Liver (tissue), 9 donors: ENCODE measurements around the gene PCDH15. TPM values are rescaled to one million over a fixed set of nuclear protein-coding genes. Genes with fewer than 3 reads are reported as not detected.

Source experiments
- DNase-seq: peaks from one replicate; pipeline ENCODE4 v3.0.0-alpha.2; 2017; ENCODE audit warnings: low spot score
- H3K27ac ChIP-seq, 2 donors: one replicate each; pipeline ENCODE4 v1.7.0; 2013; ENCODE audit warnings: inconsistent platforms in 2 of 2, low read length in 2 of 2, control low read depth in 1 of 2, low read depth in 1 of 2, mild to moderate bottlenecking in 1 of 2
- H3K27me3 ChIP-seq, 4 donors: one replicate each; pipeline versions ENCODE4 v1.6.1 to v1.7.0; 2013; ENCODE audit warnings: low read length in 3 of 4, inconsistent platforms in 1 of 4, mild to moderate bottlenecking in 1 of 4, moderate library complexity in 1 of 4; ENCODE audit not compliant: control insufficient read depth in 4 of 4, insufficient read depth in 4 of 4
- H3K36me3 ChIP-seq, 4 donors: one replicate each; pipeline versions ENCODE4 v1.6.1 to v1.7.0; 2013; ENCODE audit warnings: low read length in 3 of 4, mild to moderate bottlenecking in 3 of 4, low read depth in 1 of 4, moderate library complexity in 1 of 4; ENCODE audit not compliant: control insufficient read depth in 4 of 4, insufficient read depth in 3 of 4
- H3K4me1 ChIP-seq, 4 donors: one replicate each; pipeline versions ENCODE4 v1.6.1 to v1.7.0; 2013; ENCODE audit warnings: low read length in 3 of 4, mild to moderate bottlenecking in 3 of 4, moderate library complexity in 1 of 4; ENCODE audit not compliant: control insufficient read depth in 4 of 4, insufficient read depth in 4 of 4
- H3K4me3 ChIP-seq, 3 donors: one replicate each; pipeline versions ENCODE4 v1.6.1 to v1.7.0; 2013; ENCODE audit warnings: low read length in 3 of 3, control low read depth in 1 of 3, low read depth in 1 of 3, mild to moderate bottlenecking in 1 of 3
- H3K9ac ChIP-seq, 2 donors: one replicate each; pipeline ENCODE4 v1.7.0; 2013; ENCODE audit warnings: low read length in 2 of 2, mild to moderate bottlenecking in 2 of 2, moderate library complexity in 2 of 2, control low read depth in 1 of 2, low read depth in 1 of 2
- H3K9me3 ChIP-seq, 4 donors: one replicate each; pipeline versions ENCODE4 v1.6.1 to v1.7.0; 2013; ENCODE audit warnings: low read length in 3 of 4; ENCODE audit not compliant: control insufficient read depth in 4 of 4
- EGR1 ChIP-seq, 2 donors: IDR thresholded peaks; 2 replicates each; pipeline ENCODE4 v1.6.1; 2016 to 2018; ENCODE audit warnings: antibody characterized with exemption in 2 of 2, low read depth in 2 of 2
- FOXA1 ChIP-seq: IDR thresholded peaks from 2 replicates; pipeline ENCODE4 v1.6.1; 2016; ENCODE audit warnings: antibody characterized with exemption
- FOXA2 ChIP-seq: IDR thresholded peaks from 2 replicates; pipeline ENCODE4 v1.6.1; 2016; ENCODE audit warnings: antibody characterized with exemption
- HNF4G ChIP-seq: IDR thresholded peaks from 2 replicates; pipeline ENCODE4 v1.6.1; 2016; ENCODE audit warnings: antibody characterized with exemption
- JUND ChIP-seq, 2 donors: IDR thresholded peaks; 2 replicates each; pipeline ENCODE4 v1.6.1; 2016; ENCODE audit warnings: antibody characterized with exemption in 2 of 2
- NR2F2 ChIP-seq: IDR thresholded peaks from 2 replicates; pipeline ENCODE4 v1.6.1; 2016; ENCODE audit warnings: antibody characterized with exemption
- RAD21 ChIP-seq, 2 donors: IDR thresholded peaks; 2 replicates each; pipeline ENCODE4 v1.6.1; 2016; ENCODE audit warnings: antibody characterized with exemption in 2 of 2, mild to moderate bottlenecking in 2 of 2
- RXRA ChIP-seq, 2 donors: IDR thresholded peaks; 2 replicates each; pipeline ENCODE4 v1.6.1; 2017 to 2018; ENCODE audit warnings: antibody characterized with exemption in 2 of 2, mild to moderate bottlenecking in 1 of 2
- SP1 ChIP-seq: IDR thresholded peaks from 2 replicates; pipeline ENCODE4 v1.6.1; 2018; ENCODE audit warnings: antibody characterized with exemption, mild to moderate bottlenecking
- YY1 ChIP-seq: IDR thresholded peaks from 2 replicates; pipeline ENCODE4 v1.6.1; 2016; ENCODE audit warnings: antibody characterized with exemption, mild to moderate bottlenecking
- WGBS: extraction: QIAGEN DNeasy Blood & Tissue Kit; methylation state at CpG from one replicate; pipeline ENCODE4 v1.1.7; 2013; 5-methylcytosine and 5-hydroxymethylcytosine counted together
- polyA plus RNA-seq, 2 donors: library from polyadenylated mRNA; stranded (reverse) in 1 of 2; unstranded in 1 of 2; fragments of 200-250 nt in 1 of 2; fragments of >200 nt in 1 of 2; fragmentation: Nextera tagmentation in 1 of 2; extraction: Ambion mirVana in 1 of 2; gene quantifications; one replicate each; pipeline versions ENCODE4 v1.2.1 to v1.2.3, GENCODE V29; 2013 to 2015
- total RNA-seq, 2 donors: library from RNA; depleted of rRNA; stranded (reverse); fragments of >200 nt; gene quantifications; one replicate each; pipeline ENCODE4 v1.2.3, GENCODE V29; 2014
- TF ChIP-seq, protein P1 (sequence below): IDR thresholded peaks from 2 replicates; pipeline ENCODE4 v1.6.1; 2016; ENCODE audit warnings: antibody characterized with exemption
- donor health status: healthy.
- donor health status: healthy.
- donor health status: healthy.
- donor health status: healthy.
- donor health status: healthy.

PCDH15 gene
- total and polyA plus RNA-seq, 4 donors: 0.05 TPM; not detected in 3

DNA sequence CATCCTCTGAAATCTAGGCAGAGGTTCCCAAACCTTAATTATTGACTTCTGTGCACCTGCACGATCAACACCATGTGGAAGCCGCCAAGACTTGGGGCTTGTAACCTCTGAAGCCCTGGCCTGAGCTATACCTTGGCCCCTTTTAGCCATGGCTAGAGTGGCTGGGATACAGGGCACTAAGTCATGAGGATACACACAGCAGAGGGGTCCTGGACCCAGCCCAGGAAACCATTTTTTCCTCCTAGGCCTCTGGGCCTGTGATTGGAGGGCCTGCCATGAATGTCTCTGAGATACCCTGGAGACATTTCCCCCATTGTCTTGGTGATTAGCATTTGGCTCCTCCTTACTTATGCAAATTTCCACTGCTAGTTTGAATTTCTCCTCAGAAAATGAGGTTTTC is 743.7 kb downstream of the PCDH15 start:
- WGBS: 94% methylated on average over 2 of the region's 2 CpGs
- H3K27me3 ChIP-seq: no peaks in the 10 kb centered on the region
- no peak for DNase-seq
- H3K9ac ChIP-seq: no peak overlapping the region
- H3K4me3 ChIP-seq: no peak overlapping the region
- peaks cover 0 to 1% (median 0%) of the 10 kb centered on the region in 4 donors for H3K4me1 ChIP-seq
- H3K9me3 ChIP-seq: no peaks in the 10 kb centered on the region
- H3K36me3 ChIP-seq: no peaks in the 10 kb centered on the region
- H3K27ac ChIP-seq: no peak overlapping the region
- TF ChIP-seq RAD21 (IDR thresholded peaks at IDR 0.05) (no peak), EGR1 (IDR thresholded peaks at IDR 0.05; ENCODE audit: low read depth in 2 of 2) (no peak), NR2F2 (no peak), FOXA1 (no peak)

DNA sequence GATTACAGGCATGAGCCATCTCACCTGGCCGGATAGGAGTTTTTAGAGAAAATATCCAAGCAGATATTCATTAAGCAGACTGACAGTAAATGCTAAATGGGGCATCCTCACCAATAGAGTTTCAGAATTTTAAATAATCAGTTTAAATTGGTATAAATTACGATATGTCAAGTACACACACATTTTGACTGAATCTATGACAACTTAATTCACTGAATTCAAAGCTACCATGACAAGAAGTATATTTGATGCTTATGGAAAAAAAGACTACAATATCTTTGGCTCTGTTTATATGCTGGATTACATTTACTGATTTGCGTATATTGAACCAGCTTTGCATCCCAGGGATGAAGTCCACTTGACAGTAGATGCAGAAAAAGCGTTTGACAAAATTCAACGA is 774.7 kb downstream of the PCDH15 start:
- DNase-seq: no peak
- Histone ChIP-seq H3K4me3 (no peak overlapping the region), H3K9me3 (no peaks in the 10 kb centered on the region), H3K9ac (no peak overlapping the region), H3K27ac (no peak overlapping the region), H3K27me3 (no peaks in the 10 kb centered on the region), H3K36me3 (no peaks in the 10 kb centered on the region), H3K4me1 (no peaks in the 10 kb centered on the region)
- WGBS: 83% methylated on average over 5 of the region's 5 CpGs
- TF ChIP-seq YY1 (no peak), FOXA1 (no peak)

DNA sequence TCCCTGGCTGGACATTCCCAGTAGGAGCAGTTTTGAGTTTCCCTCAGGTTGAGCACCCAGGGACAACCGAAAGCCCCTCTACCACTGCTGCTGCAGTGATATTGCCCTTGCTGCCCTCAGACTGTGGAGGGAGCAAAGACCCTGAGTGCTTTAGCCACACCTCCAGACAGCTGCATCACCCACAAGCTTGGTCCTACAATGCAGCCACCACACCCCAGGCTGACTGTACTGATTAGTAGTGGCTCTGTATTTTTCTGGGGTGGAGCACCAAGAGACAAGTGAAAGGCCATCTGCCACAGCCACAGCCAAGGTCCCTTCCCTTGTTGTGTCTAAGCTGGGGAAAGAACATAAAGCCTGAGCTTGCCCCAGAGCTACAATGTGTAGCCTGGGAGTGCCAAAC is 789.9 kb downstream of the PCDH15 start:
- WGBS: 92% methylated on average over 1 of the region's 1 CpG
- no peaks in the 10 kb centered on the region for H3K9me3 ChIP-seq
- H3K4me3 ChIP-seq: no peak overlapping the region
- no peak overlapping the region for H3K27ac ChIP-seq
- H3K4me1 ChIP-seq: no peaks in the 10 kb centered on the region
- H3K27me3 ChIP-seq: no peaks in the 10 kb centered on the region
- no peak overlapping the region for H3K9ac ChIP-seq
- no peaks in the 10 kb centered on the region for H3K36me3 ChIP-seq
- no peak for TF ChIP-seq SP1
- TF ChIP-seq YY1: no peak
- TF ChIP-seq RXRA (IDR thresholded peaks at IDR 0.05): no peak
- no peak for DNase-seq

DNA sequence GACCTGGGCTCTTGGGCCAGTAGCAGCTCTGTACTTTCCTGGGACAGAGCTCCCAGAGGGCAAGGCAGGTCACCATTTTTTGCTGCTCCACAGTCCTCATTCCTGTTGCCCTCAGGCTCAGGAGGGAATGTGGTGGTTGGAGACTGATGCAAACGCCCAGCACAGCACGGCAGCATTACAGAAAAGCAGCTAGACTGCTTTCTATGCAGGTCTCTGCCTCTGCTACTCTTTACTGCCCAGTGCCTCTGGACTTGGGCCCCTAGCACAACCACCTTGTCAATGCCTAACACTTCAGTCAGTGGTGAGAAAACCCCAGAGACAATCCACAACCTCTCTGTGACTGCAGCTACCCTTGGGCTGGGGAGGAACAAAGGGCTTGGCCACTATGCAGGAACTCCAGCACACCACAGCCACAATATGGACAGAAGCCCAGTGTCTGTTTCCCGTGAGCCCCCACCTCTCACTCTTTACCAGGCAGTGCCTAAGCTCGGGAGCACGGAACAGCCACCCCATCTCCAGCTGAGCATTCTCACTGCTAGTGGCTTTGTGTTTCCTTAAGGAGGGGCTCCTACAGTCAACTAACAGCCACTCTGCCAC is 790.6 kb downstream of the PCDH15 start:
- H3K36me3 ChIP-seq: no peaks in the 10 kb centered on the region
- no peaks in the 10 kb centered on the region for H3K9me3 ChIP-seq
- no peak overlapping the region for H3K9ac ChIP-seq
- no peaks in the 10 kb centered on the region for H3K4me1 ChIP-seq
- H3K27me3 ChIP-seq: no peaks in the 10 kb centered on the region
- no peak overlapping the region for H3K27ac ChIP-seq
- WGBS: 83% methylated on average over 5 of the region's 5 CpGs
- DNase-seq: no peak
- no peak for TF ChIP-seq HNF4G
- no peak for TF ChIP-seq FOXA2
- no peak for TF ChIP-seq SP1
- TF ChIP-seq FOXA1: no peak
- TF ChIP-seq, protein P1, sequence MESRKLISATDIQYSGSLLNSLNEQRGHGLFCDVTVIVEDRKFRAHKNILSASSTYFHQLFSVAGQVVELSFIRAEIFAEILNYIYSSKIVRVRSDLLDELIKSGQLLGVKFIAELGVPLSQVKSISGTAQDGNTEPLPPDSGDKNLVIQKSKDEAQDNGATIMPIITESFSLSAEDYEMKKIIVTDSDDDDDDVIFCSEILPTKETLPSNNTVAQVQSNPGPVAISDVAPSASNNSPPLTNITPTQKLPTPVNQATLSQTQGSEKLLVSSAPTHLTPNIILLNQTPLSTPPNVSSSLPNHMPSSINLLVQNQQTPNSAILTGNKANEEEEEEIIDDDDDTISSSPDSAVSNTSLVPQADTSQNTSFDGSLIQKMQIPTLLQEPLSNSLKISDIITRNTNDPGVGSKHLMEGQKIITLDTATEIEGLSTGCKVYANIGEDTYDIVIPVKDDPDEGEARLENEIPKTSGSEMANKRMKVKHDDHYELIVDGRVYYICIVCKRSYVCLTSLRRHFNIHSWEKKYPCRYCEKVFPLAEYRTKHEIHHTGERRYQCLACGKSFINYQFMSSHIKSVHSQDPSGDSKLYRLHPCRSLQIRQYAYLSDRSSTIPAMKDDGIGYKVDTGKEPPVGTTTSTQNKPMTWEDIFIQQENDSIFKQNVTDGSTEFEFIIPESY: no peak
- no peak for TF ChIP-seq RXRA (IDR thresholded peaks at IDR 0.05)
- no peak for TF ChIP-seq JUND (IDR thresholded peaks at IDR 0.05)
- H3K4me3 ChIP-seq: no peak overlapping the region
